HepG2 (cell line): ENCODE measurements around the gene SRCAP. TPM values are rescaled to one million over a fixed set of nuclear protein-coding genes. Genes with fewer than 3 reads are reported as not detected.

Source experiments
- AHDC1 ChIP-seq: sonication (generic); formaldehyde crosslinking; IDR thresholded peaks from 2 replicates; pipeline ENCODE4 v1.5.1; 2020; ENCODE audit warnings: mild to moderate bottlenecking, missing genetic modification reagents, borderline replicate concordance
- ASH2L ChIP-seq: fragments of 300-600, 200-600 bp; sonication (generic); IDR thresholded peaks from 2 replicates; pipeline ENCODE4 v1.7.0; 2017; ENCODE audit warnings: low read depth, mild to moderate bottlenecking, moderate library complexity, mixed read lengths, low read length; ENCODE audit not compliant: insufficient read length
- ETV5 ChIP-seq: IDR thresholded peaks from 2 replicates; pipeline ENCODE4 v1.6.1; 2018; ENCODE audit warnings: missing biosample characterization, missing genetic modification reagents, inconsistent platforms, borderline replicate concordance
- FOXM1 ChIP-seq: sonication (generic); formaldehyde crosslinking; IDR thresholded peaks from 2 replicates; pipeline ENCODE4 v1.5.0; 2020; ENCODE audit warnings: missing genetic modification reagents
- FOXO4 ChIP-seq: sonication (generic); formaldehyde crosslinking; conservative IDR thresholded peaks from 2 replicates; pipeline ENCODE4 v1.8.1; 2023; ENCODE audit warnings: missing genetic modification reagents
- HOMEZ ChIP-seq: IDR thresholded peaks from 2 replicates; pipeline ENCODE4 v1.6.1; 2016; ENCODE audit warnings: low read depth
- KDM1A ChIP-seq: IDR thresholded peaks from 2 replicates; pipeline ENCODE4 v1.6.1; 2016; ENCODE audit warnings: missing compliant biosample characterization
- TFAP4 ChIP-seq: sonication (generic); IDR thresholded peaks from 2 replicates; pipeline ENCODE4 v1.6.1; 2016; ENCODE audit warnings: low read depth, borderline replicate concordance
- ZNF282 ChIP-seq: fragments of 450-650 bp; IDR thresholded peaks from 2 replicates; pipeline ENCODE4 v1.6.1; 2018; ENCODE audit not compliant: partially characterized antibody
- ZNF333 ChIP-seq: sonication (generic); formaldehyde crosslinking; IDR thresholded peaks from 2 replicates; pipeline ENCODE4 v1.4.0; 2020; ENCODE audit warnings: mild to moderate bottlenecking, missing genetic modification reagents, borderline replicate concordance
- ZNF614 ChIP-seq: IDR thresholded peaks from 2 replicates; pipeline ENCODE4 v1.6.1; 2018; ENCODE audit warnings: missing biosample characterization, missing genetic modification reagents, inconsistent platforms, borderline replicate concordance
- polyA plus RNA-seq, 8 experiments: library from polyadenylated mRNA; depleted of rRNA in 3 of 8; stranded (reverse) in 7 of 8; unstranded in 1 of 8; fragments of >200 nt; fragmentation: Illumina TruSeq in 4 of 8; extraction: Trizol in 4 of 8; gene quantifications; 2 replicates each; pipeline versions ENCODE4 v1.2.1 to v1.2.3, GENCODE V29; 2011 to 2016; ENCODE audit warnings: low read depth in 4 of 8, missing spikeins in 1 of 8, mixed read lengths in 1 of 8; ENCODE audit not compliant: insufficient read depth in 1 of 8
- total RNA-seq, 5 experiments: library from RNA; depleted of rRNA; stranded (reverse); fragments of >200 nt; fragmentation: Illumina TruSeq; extraction: Trizol; gene quantifications; 2 replicates each; pipeline ENCODE4 v1.2.3, GENCODE V29; 2016; ENCODE audit warnings: low read depth in 1 of 5
- TF ChIP-seq, protein P1 (sequence below): sonication (generic); formaldehyde crosslinking; IDR thresholded peaks from 2 replicates; pipeline ENCODE4 v1.9.0; 2022; ENCODE audit warnings: low read depth, missing genetic modification reagents

SRCAP gene
- total and polyA plus RNA-seq, 2 of the 13 experiments (the other 11 are each of a cell fraction or from before 2014, with no cell fraction given), result 4.9 to 9.0 TPM

- TF ChIP-seq HOMEZ (no peak), ASH2L (peak; percentile 75), FOXM1 (CRISPR knock-in tag) (no peak), ZNF333 (CRISPR knock-in tag) (peak; percentile 24; the same call in 1 of the 2 replicates), ZNF282 (no peak), AHDC1 (CRISPR knock-in tag) (0 out of 2 replicates have a peak, but pooled peaks have one; percentile 2), FOXO4 (CRISPR knock-in tag) (no peak), TFAP4 (peak; percentile 40; the same call in 1 of the 2 replicates), KDM1A (CRISPR knock-in tag) (peak; percentile 13; the same call in 1 of the 2 replicates), ETV5 (CRISPR knock-in tag) (no peak), ZNF614 (peak; percentile 61; the same call in 1 of the 2 replicates)
- TF ChIP-seq, protein P1, sequence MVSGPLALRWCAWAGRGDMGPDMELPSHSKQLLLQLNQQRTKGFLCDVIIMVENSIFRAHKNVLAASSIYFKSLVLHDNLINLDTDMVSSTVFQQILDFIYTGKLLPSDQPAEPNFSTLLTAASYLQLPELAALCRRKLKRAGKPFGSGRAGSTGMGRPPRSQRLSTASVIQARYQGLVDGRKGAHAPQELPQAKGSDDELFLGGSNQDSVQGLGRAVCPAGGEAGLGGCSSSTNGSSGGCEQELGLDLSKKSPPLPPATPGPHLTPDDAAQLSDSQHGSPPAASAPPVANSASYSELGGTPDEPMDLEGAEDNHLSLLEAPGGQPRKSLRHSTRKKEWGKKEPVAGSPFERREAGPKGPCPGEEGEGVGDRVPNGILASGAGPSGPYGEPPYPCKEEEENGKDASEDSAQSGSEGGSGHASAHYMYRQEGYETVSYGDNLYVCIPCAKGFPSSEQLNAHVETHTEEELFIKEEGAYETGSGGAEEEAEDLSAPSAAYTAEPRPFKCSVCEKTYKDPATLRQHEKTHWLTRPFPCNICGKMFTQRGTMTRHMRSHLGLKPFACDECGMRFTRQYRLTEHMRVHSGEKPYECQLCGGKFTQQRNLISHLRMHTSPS (CRISPR knock-in tag), result no peak
Observed at GRCh38 chr16:30698816-30699614, at the start of gene SRCAP (continued).
